Right atrium auricular region (tissue), 2 donors: Measurements from ENCODE around the gene LRRC71. TPM values are rescaled to one million over a fixed set of nuclear protein-coding genes. Genes with fewer than 3 reads are reported as not detected.
A peak's percentile ranks its signal among the peaks of the same experiment; 100 is the strongest.

Experiments
- DNase-seq: peaks from one replicate; pipeline ENCODE4 v3.0.0-alpha.2; 2019; ENCODE audit warnings: low spot score
- H3K27ac ChIP-seq, 2 donors: fragments of 200-600 bp; sonication (generic); 1 replicate in 1 of 2; 2 replicates in 1 of 2; pipeline ENCODE4 v1.5.1; 2016 to 2019
- H3K27me3 ChIP-seq, 2 donors: fragments of 200-600 bp; sonication (generic); one replicate each; pipeline versions ENCODE4 v1.5.1 to v1.6.0; 2017 to 2019
- H3K36me3 ChIP-seq: fragments of 200-600 bp; sonication (generic); one replicate; pipeline ENCODE4 v1.5.1; 2016
- H3K4me1 ChIP-seq, 2 donors: fragments of 200-600 bp; sonication (generic); one replicate each; pipeline versions ENCODE4 v1.5.1 to v1.6.0; 2017 to 2019
- H3K4me3 ChIP-seq, 2 donors: fragments of 200-600 bp; sonication (generic); 1 replicate in 1 of 2; 2 replicates in 1 of 2; pipeline ENCODE4 v1.5.1; 2017 to 2019; ENCODE audit warnings: mild to moderate bottlenecking in 1 of 2, moderate library complexity in 1 of 2
- H3K9me3 ChIP-seq, 2 donors: fragments of 200-600 bp; sonication (generic); one replicate each; pipeline ENCODE4 v1.5.1; 2019
- total RNA-seq, 2 donors: library from RNA; depleted of rRNA; stranded (reverse); fragments of >200 nt; gene quantifications; one replicate each; pipeline ENCODE4 v1.1.0, GENCODE V29; 2016
- TF ChIP-seq, protein P1 (sequence below), 2 donors: fragments of 200-600 bp; sonication (generic); IDR thresholded peaks; one replicate each; pipeline ENCODE4 v1.5.1; 2019; ENCODE audit warnings: antibody characterized with exemption in 2 of 2

LRRC71 gene
- total RNA-seq, 2 donors from 2014 or later, result not detected

DNA sequence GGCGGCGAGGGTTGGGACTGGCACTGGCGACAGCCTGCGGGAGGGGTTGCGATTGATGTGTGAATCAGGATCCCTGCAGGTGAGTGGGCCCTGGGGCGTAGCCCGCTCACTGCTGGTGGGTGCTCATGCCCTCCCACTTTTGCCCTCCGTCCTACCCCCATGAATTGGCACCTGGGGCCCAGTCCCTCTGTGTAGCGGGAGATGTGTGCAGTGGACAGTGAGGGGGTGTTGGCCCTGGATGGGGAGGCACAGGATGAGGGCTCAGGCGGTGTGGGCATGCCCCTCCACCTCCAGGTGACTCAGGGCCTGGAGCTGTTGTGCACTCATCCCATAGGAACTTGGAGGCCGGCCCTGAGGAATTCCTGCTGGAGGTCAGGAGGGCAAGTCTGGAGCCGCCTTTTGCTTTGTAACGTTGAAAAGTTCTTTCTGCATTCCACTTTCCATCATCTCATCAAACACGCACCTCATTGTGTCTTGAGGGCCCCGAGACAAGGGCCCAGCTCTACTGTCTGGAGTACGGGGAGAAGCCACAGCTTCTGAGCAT is 23.9 kb upstream of the LRRC71 start:
- Histone ChIP-seq H3K4me1 (peaks cover 0 to 88% of the 10 kb centered on the region in 2 donors), H3K9me3 (no peaks in the 10 kb centered on the region), H3K4me3 (peak overlapping the region in 1 of 2 donors; percentile 6), H3K36me3 (no peaks in the 10 kb centered on the region), H3K27me3 (no peaks in the 10 kb centered on the region), H3K27ac (peak overlapping the region; percentile 85 to 90)
- TF ChIP-seq, protein P1, sequence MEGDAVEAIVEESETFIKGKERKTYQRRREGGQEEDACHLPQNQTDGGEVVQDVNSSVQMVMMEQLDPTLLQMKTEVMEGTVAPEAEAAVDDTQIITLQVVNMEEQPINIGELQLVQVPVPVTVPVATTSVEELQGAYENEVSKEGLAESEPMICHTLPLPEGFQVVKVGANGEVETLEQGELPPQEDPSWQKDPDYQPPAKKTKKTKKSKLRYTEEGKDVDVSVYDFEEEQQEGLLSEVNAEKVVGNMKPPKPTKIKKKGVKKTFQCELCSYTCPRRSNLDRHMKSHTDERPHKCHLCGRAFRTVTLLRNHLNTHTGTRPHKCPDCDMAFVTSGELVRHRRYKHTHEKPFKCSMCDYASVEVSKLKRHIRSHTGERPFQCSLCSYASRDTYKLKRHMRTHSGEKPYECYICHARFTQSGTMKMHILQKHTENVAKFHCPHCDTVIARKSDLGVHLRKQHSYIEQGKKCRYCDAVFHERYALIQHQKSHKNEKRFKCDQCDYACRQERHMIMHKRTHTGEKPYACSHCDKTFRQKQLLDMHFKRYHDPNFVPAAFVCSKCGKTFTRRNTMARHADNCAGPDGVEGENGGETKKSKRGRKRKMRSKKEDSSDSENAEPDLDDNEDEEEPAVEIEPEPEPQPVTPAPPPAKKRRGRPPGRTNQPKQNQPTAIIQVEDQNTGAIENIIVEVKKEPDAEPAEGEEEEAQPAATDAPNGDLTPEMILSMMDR (IDR thresholded peaks at IDR 0.05), result no peak
- DNase-seq, result no peak

GRCh38 chr1:156897078-156897825 is 23.2 kb upstream of the LRRC71 start:
- Histone ChIP-seq H3K27ac (peak overlapping the region; percentile 69 to 85), H3K36me3 (no peaks in the 10 kb centered on the region), H3K9me3 (no peaks in the 10 kb centered on the region), H3K4me3 (peak overlapping the region in 1 of 2 donors; percentile 6), H3K4me1 (peaks cover 0 to 90% of the 10 kb centered on the region in 2 donors), H3K27me3 (no peaks in the 10 kb centered on the region)
- TF ChIP-seq, protein P1 (IDR thresholded peaks at IDR 0.05), result no peak
- DNase-seq, result no peak

GRCh38 chr1:156898161-156898566 is 22.3 kb upstream of the LRRC71 start:
- H3K27me3 ChIP-seq, result no peaks in the 10 kb centered on the region
- TF ChIP-seq, protein P1 (IDR thresholded peaks at IDR 0.05), result no peak
- no peaks in the 10 kb centered on the region for H3K36me3 ChIP-seq
- peak; percentile 71 for DNase-seq
- peak overlapping the region; percentile 69 to 85 for H3K27ac ChIP-seq
- peaks cover 0 to 90% of the 10 kb centered on the region in 2 donors for H3K4me1 ChIP-seq
- H3K4me3 ChIP-seq, result no peak overlapping the region
- no peaks in the 10 kb centered on the region for H3K9me3 ChIP-seq

- Histone ChIP-seq H3K36me3 (no peaks in the 10 kb centered on the region), H3K4me3 (no peak overlapping the region), H3K9me3 (no peaks in the 10 kb centered on the region), H3K27me3 (no peaks in the 10 kb centered on the region), H3K27ac (peak overlapping the region in 1 of 2 donors; percentile 22), H3K4me1 (peaks cover 0 to 94% of the 10 kb centered on the region in 2 donors)
- TF ChIP-seq, protein P1 (IDR thresholded peaks at IDR 0.05), result no peak
- no peak for DNase-seq
Measured at GRCh38 chr1:156898971-156899664, 21.3 kb upstream of the LRRC71 start.

DNA sequence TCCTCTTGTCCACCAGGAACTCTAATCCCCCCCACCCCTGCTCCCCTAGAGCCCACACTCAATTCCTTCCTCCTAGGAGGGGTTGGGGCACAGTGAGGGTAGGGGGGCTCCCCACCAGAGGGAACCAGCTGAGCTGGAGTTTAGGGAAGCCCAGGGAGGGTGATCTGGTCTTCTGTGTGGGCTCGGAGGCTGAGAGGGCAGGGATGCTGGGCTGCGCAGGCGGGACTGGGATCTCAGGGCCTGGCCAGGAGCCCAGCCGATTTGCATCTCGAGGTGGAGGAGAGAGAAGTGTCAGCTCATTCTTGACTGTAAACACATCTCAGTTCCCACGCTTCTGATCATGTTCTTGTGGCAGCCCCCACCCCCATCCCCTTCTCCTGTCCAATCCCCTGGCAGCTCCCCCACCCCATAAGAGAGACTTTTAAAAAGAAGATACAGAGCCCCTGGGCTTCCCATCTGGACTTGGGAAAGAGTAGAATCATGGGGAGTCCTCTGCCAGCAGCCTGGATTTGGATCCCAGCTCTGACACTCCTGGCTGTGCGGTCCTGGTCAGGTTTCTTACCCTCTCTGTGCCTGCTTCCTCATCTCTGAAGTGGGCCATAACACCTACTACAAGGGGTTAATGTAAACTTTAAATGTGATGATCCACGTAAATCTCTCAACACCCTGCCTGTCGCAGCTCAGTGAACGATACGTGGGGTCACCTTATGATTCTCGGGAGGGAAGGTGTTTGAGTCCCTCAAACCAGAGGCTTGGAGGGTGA is 20.3 kb upstream of the LRRC71 start:
- no peak for DNase-seq

More for the DNA sequence above, 20.3 kb upstream of the LRRC71 start:
- TF ChIP-seq, protein P1 (IDR thresholded peaks at IDR 0.05), result no peak
- H3K27ac ChIP-seq, result no peak overlapping the region
- no peaks in the 10 kb centered on the region for H3K36me3 ChIP-seq
- no peak overlapping the region for H3K4me3 ChIP-seq
- H3K4me1 ChIP-seq, result peaks cover 0 to 93% of the 10 kb centered on the region in 2 donors
- H3K27me3 ChIP-seq, result no peaks in the 10 kb centered on the region
- H3K9me3 ChIP-seq, result no peaks in the 10 kb centered on the region
